Stimulated activated CD4-positive, alpha-beta T cell treated with anti-CD3 and anti-CD28 coated beads, Interleukin-2, amount 100 ng/mL, for 24 hours (primary cell): ENCODE results near the gene KIAA1210.
"Not testable (repeated sequence)": the region's sequence is repeated elsewhere in the genome, so short reads cannot be mapped to it uniquely, and the experiment has no call there.

ENCODE experiments used
- DNase-seq, 2 donors: peaks; one replicate each; pipeline ENCODE4 v3.0.0-alpha.2; 2020

Gene KIAA1210

DNA sequence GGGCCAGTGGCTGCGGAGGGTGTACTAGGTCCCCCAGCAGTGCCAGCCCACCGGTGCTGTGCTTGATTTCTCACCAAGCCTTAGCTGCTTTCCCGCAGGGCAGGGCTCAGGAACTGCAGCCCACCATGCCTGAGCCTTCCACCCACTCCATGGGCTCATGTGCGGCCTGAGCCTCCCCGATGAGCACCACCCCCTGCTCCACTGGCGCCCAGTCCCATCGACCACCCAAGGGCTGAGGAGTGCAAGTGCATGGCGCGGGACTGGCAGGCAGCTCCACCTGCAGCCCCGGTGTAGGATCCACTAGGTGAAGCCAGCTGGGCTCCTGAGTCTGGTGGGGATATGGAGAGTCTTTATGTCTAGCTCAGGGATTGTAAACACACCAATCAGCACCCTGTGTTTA lies 98.0 kb downstream of the KIAA1210 start:
- DNase-seq, result not testable (repeated sequence)

DNA sequence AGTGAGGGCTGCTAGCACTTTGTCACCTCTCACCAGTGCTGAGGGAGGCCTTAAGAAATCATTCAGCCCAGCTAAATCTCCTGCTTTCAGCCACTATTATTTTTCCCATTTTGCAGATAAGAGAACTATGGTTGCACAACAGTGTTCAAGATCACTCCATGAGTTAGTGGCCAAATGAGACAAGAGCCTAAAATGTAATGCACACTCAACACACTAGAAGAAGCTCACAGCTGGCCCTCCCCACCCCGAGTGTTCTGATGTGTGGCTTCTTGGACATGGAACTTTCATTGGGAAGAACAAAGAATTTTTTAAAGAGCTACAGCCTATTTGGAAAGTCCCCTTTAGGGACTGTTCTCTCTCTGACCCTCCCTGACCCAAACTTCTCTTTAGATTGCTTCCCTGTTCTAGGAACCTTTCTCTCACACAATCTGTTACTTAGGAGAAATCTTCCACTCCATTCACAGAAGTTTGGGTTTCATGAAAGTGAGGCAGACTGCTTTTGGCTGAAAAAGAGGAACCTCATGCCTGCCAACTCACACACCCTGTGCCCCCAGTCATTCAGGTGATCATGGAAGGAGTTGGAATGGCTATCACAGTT lies 98.8 kb downstream of the KIAA1210 start:
- no peak for DNase-seq
